HCT116 (cell line): ENCODE data around the gene HEBP1.

Experiments used
- JUND ChIP-seq: IDR thresholded peaks from 2 replicates; pipeline ENCODE4 v1.6.1; 2012
- POLR2A ChIP-seq: IDR thresholded peaks from 2 replicates; pipeline ENCODE4 v1.7.0; 2011; ENCODE audit warnings: borderline replicate concordance; ENCODE audit not compliant: insufficient read depth, insufficient read length; ENCODE audit errors: extremely low read depth
- SP1 ChIP-seq: IDR thresholded peaks from 2 replicates; pipeline ENCODE4 v1.6.1; 2012; ENCODE audit warnings: low read depth
- YY1 ChIP-seq: IDR thresholded peaks from 2 replicates; pipeline ENCODE4 v1.6.1; 2011; ENCODE audit warnings: low read length, low read depth, moderate library complexity, mild to moderate bottlenecking; ENCODE audit not compliant: insufficient replicate concordance; ENCODE audit errors: extremely low read depth
- TF ChIP-seq, protein P1 (sequence below), 3 experiments: fragments of 200-600 bp in 1 of 3; sonication (generic) in 1 of 3; IDR thresholded peaks in 2 of 3; conservative IDR thresholded peaks in 1 of 3; 2 replicates each; pipeline ENCODE4 v1.5.1; 2012 to 2017; ENCODE audit warnings: low read depth in 2 of 3, low read length in 2 of 3, antibody characterized with exemption in 1 of 3, borderline replicate concordance in 1 of 3, control low read depth in 1 of 3, mild to moderate bottlenecking in 1 of 3, mixed read lengths in 1 of 3, mixed run types in 1 of 3, moderate library complexity in 1 of 3; ENCODE audit not compliant: insufficient read depth in 1 of 3

DNA sequence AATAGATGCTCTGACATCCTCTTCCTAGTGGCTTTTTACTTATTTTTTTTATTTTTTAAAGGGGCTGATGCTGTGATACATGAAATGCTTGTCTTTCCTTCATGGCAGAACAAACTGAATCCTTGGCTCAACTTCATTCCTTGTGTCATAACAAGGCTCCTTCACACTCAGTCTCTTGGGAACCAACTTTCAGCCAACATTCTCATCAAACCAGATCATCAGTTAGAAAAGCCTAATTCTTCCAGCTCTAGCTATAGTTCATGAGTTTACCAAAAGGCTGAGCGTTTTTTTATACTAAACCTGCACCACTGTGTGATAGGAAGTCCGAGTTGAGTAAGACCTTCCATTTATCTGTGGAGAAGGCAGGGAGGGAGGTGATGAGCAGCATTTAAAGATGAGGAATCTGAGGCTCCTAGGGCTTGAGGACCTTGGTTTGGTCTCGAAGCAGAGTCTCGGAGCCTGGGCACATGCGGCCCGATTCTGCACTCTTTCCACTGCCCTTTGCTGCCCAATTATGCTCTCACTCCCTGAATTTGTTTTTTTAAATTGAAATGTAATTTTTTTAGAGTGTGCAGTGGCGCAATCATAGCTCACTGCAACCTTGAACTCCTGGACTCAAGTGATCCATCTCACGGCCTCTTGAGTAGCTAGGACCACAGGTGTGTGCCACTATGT, 56.3 kb downstream of the HEBP1 start:
- TF ChIP-seq, protein P1, sequence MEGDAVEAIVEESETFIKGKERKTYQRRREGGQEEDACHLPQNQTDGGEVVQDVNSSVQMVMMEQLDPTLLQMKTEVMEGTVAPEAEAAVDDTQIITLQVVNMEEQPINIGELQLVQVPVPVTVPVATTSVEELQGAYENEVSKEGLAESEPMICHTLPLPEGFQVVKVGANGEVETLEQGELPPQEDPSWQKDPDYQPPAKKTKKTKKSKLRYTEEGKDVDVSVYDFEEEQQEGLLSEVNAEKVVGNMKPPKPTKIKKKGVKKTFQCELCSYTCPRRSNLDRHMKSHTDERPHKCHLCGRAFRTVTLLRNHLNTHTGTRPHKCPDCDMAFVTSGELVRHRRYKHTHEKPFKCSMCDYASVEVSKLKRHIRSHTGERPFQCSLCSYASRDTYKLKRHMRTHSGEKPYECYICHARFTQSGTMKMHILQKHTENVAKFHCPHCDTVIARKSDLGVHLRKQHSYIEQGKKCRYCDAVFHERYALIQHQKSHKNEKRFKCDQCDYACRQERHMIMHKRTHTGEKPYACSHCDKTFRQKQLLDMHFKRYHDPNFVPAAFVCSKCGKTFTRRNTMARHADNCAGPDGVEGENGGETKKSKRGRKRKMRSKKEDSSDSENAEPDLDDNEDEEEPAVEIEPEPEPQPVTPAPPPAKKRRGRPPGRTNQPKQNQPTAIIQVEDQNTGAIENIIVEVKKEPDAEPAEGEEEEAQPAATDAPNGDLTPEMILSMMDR (IDR thresholded peaks at IDR 0.05 in 2 of 3, conservative IDR thresholded peaks at IDR 0.05 in 1 of 3; ENCODE audit: borderline replicate concordance in 1 of 3, insufficient read depth in 1 of 3, low read depth in 2 of 3, low read length in 2 of 3) = no peak
- TF ChIP-seq POLR2A = no peak
- TF ChIP-seq SP1 = no peak
- no peak for TF ChIP-seq YY1
- no peak for TF ChIP-seq JUND
